NB4 (cell line): ENCODE results near the gene NKG7.

Source experiments
- DNase-seq: peaks from one replicate; pipeline ENCODE4 v3.0.0; 2010; ENCODE audit warnings: low read depth
- H3K4me3 ChIP-seq: one replicate; pipeline ENCODE4 v1.5.1; 2011; ENCODE audit warnings: mild to moderate bottlenecking, low read depth, low read length, moderate library complexity
- MYC ChIP-seq: IDR thresholded peaks from 2 replicates; pipeline ENCODE4 v1.6.1; 2011; ENCODE audit warnings: low read depth, low read length
- POLR2A ChIP-seq: IDR thresholded peaks from 2 replicates; pipeline ENCODE4 v1.6.1; 2011; ENCODE audit warnings: mild to moderate bottlenecking; ENCODE audit not compliant: insufficient read length; ENCODE audit errors: extremely low read depth
- TF ChIP-seq, protein P1 (sequence below): IDR thresholded peaks from one replicate; pipeline ENCODE4 v1.5.1; 2012; ENCODE audit warnings: low read depth, low read length
- TF ChIP-seq, protein P2 (sequence below): IDR thresholded peaks from 2 replicates; pipeline ENCODE4 v1.6.1; 2011; ENCODE audit warnings: low read depth, low read length

The NKG7 gene

DNA sequence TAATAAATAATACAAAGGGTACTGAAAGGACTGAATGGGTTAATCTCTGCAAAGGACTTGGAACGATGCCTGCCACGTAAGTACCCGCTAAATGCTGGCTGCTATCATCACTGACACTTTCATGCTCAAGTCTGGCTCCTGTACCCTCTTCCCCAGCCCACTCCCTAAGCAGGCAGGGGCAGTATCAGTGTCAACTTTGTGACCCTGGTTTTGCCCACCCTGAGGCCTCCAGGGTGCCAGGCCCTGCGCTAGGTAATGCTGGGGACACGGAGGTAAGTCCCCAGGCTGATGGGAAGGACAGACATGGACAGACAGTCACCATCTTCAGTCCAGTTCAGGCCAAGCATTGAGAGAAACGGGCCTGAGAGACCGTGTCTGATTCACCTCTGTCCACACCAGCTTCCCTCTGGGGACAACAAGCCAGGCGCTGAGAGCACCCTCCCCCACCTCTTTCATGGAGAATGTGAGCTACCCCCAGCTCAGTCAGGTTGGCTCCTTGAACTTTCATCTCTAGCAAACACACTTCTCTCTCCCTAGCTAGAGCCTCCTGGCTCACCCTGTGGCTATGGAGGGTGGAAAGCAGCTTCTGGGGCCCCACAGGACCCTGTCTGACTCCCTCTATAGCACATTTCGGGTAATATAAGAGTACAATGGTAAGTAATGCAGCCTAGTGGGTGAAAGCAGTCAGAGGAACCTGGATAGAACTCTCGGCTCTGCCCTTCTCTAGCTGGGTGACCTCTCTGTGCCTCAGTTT, 7.1 kb downstream of the NKG7 start:
- TF ChIP-seq POLR2A, result no peak
- TF ChIP-seq, protein P1, sequence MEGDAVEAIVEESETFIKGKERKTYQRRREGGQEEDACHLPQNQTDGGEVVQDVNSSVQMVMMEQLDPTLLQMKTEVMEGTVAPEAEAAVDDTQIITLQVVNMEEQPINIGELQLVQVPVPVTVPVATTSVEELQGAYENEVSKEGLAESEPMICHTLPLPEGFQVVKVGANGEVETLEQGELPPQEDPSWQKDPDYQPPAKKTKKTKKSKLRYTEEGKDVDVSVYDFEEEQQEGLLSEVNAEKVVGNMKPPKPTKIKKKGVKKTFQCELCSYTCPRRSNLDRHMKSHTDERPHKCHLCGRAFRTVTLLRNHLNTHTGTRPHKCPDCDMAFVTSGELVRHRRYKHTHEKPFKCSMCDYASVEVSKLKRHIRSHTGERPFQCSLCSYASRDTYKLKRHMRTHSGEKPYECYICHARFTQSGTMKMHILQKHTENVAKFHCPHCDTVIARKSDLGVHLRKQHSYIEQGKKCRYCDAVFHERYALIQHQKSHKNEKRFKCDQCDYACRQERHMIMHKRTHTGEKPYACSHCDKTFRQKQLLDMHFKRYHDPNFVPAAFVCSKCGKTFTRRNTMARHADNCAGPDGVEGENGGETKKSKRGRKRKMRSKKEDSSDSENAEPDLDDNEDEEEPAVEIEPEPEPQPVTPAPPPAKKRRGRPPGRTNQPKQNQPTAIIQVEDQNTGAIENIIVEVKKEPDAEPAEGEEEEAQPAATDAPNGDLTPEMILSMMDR, result no peak
- H3K4me3 ChIP-seq, result peak overlapping the region; percentile 73
- peak; percentile 64 for DNase-seq

DNA sequence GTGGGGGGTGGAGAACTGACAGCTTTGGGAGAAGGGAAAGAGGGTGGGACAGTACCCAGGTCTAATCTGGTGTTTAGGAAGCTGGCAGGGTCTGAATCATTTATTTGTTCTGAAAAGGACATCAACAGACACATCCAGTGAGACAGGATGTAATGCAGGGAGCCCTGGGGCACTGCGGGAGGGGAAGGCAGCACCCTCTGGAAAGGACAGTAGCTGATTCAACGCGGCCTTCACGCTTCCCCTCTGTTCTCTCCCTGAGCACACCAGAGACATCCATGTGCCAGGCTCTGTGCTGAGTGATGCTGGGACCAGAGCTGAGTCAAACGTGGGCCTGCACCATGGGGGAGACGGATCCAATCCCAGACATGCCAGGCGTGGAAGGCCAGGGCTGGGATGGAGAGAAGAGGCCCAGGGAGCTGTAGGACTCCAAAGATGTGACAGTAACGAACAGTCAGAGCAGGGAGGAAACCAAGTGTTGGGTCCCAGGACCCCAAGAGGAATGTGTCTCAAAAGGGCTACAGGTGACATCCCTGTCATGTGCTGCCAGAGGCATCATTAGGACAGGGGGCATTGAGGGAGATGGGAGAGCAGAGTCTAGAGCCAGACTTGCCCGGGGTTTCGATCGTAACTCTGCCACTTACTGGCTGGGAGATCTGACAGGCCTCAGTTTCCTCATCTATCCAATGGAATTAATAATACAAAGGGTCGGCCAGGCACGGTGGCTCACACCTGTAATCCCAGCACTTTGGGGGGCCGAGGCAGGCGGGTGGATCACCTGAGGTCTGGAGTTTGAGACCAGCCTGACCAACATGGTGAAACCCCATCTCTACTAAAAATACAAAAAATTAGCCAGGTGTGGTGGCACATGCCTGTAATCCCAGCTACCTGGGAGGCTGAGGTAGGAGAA, 8.0 kb downstream of the NKG7 start:
- H3K4me3 ChIP-seq, result no peak overlapping the region
- TF ChIP-seq POLR2A (no peak), MYC (no peak)
- TF ChIP-seq, protein P2, sequence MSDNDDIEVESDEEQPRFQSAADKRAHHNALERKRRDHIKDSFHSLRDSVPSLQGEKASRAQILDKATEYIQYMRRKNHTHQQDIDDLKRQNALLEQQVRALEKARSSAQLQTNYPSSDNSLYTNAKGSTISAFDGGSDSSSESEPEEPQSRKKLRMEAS, result no peak
- TF ChIP-seq, protein P1, result no peak
- DNase-seq, result no peak

DNA sequence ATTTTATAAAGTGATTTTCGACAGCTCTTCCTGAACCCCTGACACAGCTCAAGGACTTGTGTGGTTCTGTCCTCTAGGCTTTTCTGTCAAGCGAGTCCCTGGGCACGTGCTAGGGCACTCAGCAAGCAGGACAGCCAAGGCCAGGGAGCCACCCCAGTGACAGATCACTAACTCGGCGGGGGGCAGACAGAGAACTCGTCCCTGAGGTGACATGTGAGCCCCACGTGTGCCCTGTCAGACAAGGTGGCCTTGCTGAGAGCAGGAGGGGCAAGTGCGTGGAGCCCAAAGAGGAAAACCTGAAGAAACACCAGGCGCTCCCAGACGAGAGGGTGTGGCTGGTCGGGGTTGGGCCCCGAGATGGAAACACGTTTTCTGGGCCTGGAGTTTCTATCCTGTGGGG, 11.2 kb downstream of the NKG7 start:
- H3K4me3 ChIP-seq, result no peak overlapping the region
- TF ChIP-seq POLR2A, result no peak
- TF ChIP-seq, protein P1, result no peak
- TF ChIP-seq, protein P2, result no peak
- no peak for DNase-seq

DNA sequence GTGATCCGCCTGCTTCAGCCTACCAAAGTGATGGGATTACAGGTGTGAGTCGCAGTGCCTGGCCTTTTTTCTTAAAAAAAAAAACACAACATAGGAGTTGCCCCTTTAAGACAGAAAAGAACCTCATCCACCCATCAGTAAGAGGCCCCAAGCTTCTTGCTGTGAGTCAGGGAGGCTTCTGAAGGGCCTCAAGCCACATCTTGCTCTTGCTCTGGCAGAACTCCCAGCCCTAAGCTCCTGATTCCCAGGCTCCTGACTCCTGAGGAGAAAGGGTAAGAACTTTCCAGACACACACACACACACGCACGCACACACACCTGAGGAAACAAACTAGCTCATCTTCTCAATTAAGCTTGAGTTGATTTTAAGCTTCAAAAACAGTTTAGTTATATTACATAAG, 13.2 kb downstream of the NKG7 start:
- no peak overlapping the region for H3K4me3 ChIP-seq
- DNase-seq, result no peak
- TF ChIP-seq POLR2A (no peak), MYC (no peak)
- TF ChIP-seq, protein P1, result no peak
- TF ChIP-seq, protein P2, result no peak

DNA sequence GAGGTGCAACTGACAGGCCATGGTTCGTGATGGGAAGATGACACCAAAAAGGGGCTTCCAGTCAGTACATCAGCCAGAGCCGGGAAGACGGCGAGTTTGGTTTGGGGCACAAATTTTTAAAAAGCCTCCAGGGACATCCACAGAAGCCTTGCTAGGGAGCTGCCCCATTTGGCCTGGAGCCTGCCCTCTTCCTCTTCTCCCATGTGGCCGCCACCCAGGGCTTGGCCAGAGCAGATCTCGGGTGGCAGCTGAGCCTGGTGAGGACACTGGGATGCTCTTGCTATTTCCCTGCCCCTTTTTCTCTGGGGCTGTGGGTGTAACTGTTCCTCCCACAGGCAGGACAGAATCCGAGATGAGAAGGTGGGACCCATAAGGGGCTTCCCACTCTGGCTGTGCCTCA, 14.5 kb downstream of the NKG7 start:
- TF ChIP-seq POLR2A (no peak), MYC (no peak)
- TF ChIP-seq, protein P1, result no peak
- TF ChIP-seq, protein P2, result no peak
- H3K4me3 ChIP-seq, result no peak overlapping the region
- no peak for DNase-seq
